SH-SY5Y (cell line): ENCODE data around the gene C14orf119.

Experiments
- GATA2 ChIP-seq: IDR thresholded peaks from 2 replicates; pipeline ENCODE4 v1.6.1; 2011; ENCODE audit warnings: mild to moderate bottlenecking, low read depth, low read length
- GATA3 ChIP-seq: IDR thresholded peaks from 2 replicates; pipeline ENCODE4 v1.6.1; 2011; ENCODE audit warnings: low read depth, mild to moderate bottlenecking, low read length, moderate library complexity

- no peak for TF ChIP-seq GATA2
- TF ChIP-seq GATA3, result no peak
Observed at GRCh38 chr14:23141706-23142444, 46.6 kb downstream of the C14orf119 start.
